Breast epithelium (tissue), 3 donors: ENCODE data around the gene DTX4.

Experiments used
- POLR2A ChIP-seq: fragments of 450-650 bp; IDR thresholded peaks from one replicate; pipeline ENCODE4 v1.6.1; 2016; ENCODE audit warnings: antibody characterized with exemption, mild to moderate bottlenecking, moderate library complexity
- POLR2AphosphoS5 ChIP-seq, 3 donors: sonication (generic); formaldehyde crosslinking; IDR thresholded peaks; one replicate each; pipeline ENCODE4 v1.6.1; 2017; ENCODE audit warnings: antibody characterized with exemption in 3 of 3

- TF ChIP-seq POLR2AphosphoS5 (IDR thresholded peaks at IDR 0.05) = no peak
- TF ChIP-seq POLR2A = no peak
Measured at GRCh38 chr11:59154610-59155009, 17.3 kb upstream of the DTX4 start.
